NCI-H1436 (cell line): Measurements from ENCODE around the gene DAB2IP.

Experiments
- DNase-seq: peaks from one replicate; lab custom pipeline; 2025; lab: John Stamatoyannopoulos, UW

The DAB2IP gene

DNA sequence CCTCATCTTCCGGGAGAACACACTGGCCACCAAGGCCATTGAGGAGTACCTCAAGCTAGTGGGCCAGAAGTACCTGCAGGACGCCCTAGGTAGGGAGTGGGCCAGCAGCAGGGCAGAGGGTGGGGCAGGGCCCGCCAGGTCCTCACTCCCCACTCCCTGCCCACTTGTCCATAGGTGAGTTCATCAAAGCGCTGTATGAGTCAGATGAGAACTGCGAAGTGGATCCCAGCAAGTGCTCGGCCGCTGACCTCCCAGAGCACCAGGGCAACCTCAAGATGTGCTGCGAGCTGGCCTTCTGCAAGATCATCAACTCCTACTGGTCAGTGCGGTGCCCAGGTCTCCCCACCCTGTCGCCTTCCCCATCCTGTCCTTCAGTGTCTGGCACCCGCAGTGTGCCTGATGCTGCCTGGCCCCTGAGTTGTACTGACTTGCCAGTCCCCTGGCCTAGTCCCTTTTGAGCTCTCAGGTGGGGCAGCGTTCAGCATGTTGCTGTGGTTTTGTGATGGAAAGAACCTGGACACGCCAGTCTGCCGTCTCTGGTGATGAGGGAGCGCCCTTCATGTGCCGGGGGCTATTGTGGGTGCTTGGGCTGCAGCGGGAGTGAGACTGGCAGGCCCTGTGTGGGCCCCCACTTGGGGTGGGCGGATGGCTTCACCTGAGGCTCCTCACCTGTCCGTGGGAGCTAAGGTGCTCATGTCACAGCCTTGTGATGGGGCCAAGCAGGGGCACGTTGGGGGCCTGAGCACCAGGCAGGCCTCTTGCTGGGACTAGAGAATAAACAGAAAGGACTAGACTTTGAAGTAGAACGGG is 112.3 kb downstream of the DAB2IP start:
- no peak for DNase-seq

DNA sequence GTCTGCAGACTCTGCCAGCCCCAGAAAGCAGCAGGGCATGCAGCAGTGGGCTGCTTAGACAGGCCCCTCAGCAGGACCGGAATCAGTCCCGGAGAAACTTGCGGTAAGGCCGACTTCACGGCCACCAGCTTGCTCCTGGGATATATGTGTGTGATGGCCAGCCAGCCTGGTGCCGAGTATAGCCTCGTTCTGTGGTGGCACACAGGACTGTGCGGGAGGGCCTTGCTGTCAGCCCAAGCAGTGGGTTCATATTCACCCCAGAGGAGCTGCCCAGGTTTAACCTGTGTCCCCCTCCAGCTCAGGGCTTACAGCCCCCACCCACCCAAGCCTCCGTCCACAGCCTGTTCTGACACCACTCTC is 112.9 kb downstream of the DAB2IP start:
- no peak for DNase-seq

DNA sequence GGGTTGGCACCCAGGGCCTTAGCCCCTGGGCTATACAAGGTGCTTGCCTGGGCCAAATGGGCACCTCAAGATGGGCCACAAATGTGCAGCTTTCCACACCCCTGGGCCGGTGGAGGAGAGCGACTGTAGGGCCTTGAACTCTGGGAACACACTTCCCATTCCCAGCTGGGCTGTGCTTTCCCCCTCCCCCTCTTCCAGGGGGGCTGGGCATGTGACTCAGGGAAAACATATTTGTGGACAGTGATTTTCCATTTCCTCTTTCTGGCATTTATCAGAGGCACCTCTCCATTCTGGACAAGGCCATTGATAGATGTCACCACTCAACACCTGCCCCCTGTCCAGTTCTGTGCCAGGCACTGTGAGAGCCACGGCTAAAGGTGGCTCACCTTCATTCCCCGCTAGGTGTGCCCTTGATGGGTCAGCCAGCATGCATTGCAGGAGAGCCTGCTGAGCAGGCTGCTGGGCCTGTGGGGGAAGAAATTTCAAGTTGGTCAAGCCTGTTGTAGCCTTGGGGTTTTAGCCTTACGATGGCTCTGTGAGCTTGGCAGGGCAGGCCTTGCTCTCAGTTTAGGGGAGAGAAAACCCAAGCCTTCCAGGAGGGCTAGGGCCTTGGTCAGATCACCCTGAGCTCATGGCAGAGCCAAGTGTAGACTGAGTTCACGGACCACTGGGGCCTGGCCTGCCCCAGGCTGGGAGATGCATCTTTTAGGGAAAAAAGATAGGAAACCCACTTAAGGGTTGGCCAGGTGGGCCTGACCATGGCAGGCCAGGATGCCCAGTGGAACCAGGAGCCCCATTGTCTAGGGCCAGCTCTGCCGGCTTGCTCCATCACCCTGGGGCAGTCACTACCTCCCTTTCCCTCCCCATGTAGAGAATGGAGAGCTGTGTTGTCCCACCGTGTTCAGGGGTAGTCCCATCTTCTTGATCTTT is 113.9 kb downstream of the DAB2IP start:
- no peak for DNase-seq

DNA sequence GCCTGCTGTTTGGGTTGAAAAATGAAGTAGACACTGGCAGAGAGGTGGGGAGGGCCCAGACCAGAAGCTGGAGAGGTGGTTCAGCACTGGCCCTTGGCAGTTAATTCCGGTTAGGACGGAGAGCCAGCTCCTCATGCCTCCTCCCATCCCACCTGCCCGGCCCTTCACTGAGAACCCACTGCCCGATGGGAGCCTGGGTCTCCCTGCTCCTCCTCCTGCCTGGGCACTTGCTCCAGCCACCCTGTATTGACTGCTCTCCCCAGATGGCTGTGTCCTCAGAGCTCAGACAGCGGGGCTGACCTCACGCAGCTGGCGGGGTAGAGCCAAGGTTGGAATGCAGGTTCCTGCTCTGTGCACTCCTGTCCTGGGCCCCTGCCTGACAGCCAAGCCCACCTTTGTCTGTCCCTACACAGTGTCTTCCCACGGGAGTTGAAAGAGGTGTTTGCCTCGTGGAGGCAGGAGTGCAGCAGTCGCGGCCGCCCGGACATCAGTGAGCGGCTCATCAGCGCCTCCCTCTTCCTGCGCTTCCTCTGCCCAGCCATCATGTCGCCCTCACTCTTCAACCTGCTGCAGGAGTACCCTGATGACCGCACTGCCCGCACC is 114.7 kb downstream of the DAB2IP start:
- no peak for DNase-seq

DNA sequence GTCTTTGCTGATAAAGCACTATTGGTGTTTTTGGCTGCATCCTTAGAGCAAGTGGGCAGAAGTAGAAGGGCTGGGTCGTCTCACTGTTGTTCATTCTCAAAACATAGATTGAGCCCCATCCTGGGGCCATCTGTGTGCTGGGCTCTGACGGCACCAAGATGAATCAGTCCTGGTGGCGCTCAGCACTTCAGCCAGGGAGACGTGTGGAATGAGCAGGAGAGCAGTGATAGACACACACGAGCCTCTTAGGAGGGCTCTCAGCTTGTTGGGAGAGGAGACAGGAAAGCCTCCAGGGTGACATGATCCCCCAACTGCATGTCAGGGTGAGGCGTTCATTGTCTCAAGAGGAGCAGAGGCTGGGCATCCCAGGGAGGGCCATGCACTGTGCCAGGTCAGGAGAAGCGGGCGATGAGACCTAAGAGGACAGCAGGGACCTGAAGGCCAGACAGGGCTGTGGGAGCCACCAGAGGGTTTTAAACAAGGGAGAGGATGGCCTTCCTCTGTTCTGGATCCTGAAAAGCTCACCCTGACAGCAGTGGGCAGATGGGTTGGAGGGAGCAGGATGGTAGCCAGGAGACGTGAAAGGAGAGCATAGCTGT is 115.8 kb downstream of the DAB2IP start:
- no peak for DNase-seq

DNA sequence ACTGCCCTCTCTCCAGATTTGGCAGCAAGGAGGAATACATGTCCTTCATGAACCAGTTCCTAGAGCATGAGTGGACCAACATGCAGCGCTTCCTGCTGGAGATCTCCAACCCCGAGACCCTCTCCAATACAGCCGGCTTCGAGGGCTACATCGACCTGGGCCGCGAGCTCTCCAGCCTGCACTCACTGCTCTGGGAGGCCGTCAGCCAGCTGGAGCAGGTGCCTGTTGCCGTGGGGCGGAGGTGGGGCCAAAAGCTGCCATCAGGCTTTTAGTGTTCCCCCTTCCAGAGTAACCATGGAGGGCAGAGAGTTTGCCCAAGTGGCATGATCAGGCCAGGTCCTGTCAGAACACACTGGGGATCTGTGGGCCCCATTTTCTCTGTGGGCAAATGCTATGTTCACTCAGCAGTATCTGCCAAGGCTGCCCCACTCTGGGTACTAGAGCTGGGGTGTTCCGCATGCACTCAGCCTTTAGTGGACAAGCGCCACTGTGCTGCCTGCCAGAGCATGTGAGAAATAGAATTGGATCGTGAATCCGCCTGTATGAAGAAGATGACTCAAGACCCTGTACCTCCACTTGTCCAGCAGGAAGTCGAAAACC is 117.1 kb downstream of the DAB2IP start:
- no peak for DNase-seq

DNA sequence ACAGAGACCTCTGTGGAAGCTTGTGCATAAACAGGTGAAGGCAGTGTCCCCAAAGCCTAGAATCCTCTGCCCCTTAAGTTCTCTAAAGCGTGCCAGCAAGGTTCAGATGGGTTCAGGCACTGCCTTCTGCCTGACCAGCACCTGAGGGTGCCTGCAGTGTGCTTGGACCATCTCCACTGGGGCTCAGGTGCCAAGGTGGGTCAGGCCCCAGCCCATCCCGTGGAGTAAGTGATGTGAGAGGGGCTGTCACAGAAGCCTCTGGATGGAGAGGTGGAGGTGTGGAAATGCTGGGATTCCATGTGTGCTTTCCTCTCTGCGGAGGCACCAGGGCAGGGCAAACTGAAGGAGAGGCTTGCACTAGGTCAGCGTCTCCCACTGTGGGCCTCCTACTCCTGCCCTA is 118.5 kb downstream of the DAB2IP start:
- no peak for DNase-seq

DNA sequence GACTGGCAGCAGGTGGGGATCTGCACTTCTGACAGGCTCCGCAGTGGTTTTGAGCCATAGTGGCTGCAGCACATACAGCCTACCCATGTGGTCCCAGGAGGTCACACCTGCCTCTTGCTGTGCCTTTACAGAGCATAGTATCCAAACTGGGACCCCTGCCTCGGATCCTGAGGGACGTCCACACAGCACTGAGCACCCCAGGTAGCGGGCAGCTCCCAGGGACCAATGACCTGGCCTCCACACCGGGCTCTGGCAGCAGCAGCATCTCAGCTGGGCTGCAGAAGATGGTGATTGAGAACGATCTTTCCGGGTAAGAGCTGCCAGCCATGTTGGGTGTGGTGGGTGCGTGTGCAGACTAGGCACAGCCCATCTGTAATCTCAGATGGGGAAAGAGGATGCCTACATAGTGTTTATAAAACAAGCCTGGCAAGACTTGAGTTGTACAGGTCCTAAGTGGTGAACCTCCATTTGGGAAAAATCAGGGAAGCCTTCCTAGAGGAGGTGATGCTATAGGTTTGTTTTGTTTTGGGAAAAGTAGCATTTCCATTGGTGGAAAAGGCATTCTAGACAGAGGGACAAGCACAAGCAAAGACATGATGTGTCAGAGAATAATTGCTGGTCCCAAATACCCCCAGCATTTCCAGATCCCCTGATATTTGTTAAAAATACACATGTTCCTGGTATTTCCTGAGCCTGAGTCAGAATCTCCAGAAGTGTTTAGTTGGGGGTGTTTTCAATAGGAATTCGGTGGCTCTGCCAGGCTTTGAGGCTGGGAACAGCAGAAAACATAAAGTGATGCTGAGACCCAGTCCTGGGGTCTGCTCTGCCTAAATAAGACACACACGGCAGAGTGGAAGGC is 119.2 kb downstream of the DAB2IP start:
- no peak for DNase-seq

DNA sequence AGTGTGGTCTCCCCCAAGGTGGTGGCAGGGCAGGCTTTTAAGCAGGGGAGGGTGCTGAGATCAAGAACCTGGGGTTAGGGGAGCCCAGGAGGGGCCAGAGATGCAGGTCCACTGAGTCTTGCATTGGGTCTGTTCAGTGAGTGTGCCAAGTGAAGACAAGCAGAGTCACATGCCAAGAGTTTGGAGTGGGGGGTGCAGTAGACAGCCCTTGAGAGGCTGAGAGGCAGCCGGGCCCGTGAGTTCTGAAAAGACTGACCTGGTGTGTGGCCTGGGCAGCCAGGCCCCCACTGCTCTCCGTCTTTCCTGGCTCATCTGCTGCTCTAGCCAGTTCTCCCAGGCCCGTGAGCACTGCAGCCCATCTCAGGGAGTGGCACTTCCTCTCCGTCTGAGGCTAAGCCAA is 120.0 kb downstream of the DAB2IP start:
- no peak for DNase-seq

DNA sequence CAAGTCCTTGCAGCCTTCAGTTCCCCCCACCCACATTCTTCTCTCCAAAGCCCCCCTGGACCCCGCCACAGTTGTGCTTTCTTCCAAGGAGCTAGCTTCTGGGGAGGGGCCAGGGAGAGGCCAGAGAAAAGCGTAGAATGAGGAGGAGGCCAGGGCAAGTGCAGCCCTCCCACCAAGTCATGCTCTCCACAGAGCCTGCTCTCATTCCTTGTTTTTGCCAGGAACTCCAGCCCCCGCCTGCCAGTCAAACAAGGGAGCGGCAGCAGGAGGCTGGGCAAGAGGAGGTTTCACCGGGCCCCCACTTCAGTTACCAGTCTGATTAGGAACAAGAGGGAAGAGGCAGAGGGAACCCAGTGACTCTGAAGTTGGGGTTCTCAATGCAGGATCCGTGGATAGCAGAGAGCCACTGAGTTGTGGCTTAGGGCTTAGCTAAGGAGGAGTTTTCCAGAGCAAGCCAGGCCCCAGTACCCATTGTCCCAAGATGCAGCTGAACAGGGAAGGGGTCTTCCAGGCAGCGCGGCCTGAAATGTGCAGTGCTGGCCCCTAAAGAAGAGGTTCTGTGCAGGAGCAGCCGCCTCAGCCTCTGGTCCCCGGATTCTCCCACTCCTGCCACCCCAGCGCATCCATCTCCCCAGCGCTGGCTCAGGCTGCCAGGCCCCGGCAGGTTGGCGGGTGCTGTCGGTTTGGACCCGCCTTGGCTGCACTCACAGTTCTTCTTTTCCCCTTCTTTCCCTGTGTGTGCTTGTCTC is 120.6 kb downstream of the DAB2IP start:
- DNase-seq = no peak

DNA sequence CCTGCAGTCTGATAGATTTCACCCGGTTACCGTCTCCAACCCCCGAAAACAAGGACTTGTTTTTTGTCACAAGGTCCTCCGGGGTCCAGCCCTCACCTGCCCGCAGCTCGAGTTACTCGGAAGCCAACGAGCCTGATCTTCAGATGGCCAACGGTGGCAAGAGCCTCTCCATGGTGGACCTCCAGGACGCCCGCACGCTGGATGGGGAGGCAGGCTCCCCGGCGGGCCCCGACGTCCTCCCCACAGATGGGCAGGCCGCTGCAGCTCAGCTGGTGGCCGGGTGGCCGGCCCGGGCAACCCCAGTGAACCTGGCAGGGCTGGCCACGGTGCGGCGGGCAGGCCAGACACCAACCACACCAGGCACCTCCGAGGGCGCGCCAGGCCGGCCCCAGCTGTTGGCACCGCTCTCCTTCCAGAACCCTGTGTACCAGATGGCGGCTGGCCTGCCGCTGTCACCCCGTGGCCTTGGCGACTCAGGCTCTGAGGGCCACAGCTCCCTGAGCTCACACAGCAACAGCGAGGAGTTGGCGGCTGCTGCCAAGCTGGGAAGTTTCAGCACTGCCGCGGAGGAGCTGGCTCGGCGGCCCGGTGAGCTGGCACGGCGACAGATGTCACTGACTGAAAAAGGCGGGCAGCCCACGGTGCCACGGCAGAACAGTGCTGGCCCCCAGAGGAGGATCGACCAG is 121.3 kb downstream of the DAB2IP start:
- no peak for DNase-seq

DNA sequence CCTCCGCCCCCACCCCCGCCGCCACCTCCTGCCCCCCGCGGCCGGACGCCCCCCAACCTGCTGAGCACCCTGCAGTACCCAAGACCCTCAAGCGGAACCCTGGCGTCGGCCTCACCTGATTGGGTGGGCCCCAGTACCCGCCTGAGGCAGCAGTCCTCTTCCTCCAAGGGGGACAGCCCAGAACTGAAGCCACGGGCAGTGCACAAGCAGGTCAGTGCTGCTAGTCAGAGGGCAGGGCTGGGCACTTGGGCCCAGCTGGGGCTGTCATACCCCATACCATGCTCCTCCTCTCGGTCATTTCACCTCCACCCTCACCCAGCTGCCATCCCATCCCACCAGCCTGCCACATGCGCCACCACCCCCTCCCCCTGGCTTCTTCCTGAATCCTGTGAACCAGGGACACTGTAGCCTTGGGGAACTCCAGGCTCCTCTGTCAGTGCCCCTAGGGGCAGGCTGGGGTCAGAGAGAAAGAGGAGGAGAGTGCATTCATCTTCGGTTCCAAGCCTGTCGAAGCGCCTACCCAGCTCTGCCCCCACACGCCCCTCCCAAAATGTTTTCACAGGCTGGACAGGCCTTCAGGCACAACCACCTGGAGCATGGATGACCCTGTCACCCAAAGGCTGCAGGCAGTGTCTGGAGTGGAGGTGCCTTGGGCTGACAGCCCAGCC is 122.0 kb downstream of the DAB2IP start:
- no peak for DNase-seq

DNA sequence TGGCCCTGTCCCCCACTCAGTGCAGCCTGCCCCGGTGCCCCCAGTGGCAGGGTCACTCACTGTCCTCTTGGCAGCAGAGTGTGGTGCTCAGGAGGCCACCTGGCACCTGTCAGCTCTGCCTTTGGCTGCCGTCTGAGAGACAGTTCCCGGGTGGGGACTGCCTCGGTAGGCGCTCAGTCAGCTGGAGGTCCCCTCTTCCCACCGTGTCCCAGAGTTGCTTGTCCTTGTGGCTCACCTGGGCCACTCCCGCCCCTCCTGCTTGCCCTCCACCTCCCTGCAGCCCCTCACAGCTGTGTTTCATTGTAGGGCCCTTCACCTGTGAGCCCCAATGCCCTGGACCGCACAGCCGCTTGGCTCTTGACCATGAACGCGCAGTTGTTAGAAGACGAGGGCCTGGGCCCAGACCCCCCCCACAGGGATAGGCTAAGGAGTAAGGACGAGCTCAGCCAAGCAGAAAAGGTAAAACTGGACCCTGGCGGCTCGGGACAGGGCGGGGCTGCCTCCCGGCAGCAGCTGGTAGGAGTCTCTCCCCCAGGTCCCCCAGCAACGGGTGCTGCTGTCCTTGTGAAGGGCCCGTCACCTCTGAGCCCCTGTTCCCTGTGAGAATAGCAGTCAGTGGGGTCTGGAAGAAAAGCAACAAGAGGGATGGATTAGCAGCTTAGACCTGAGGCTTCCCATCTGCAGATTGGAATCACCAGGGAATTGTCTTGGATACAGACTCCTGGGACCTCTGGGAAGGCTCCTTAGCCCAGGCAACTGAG is 122.7 kb downstream of the DAB2IP start:
- no peak for DNase-seq

DNA sequence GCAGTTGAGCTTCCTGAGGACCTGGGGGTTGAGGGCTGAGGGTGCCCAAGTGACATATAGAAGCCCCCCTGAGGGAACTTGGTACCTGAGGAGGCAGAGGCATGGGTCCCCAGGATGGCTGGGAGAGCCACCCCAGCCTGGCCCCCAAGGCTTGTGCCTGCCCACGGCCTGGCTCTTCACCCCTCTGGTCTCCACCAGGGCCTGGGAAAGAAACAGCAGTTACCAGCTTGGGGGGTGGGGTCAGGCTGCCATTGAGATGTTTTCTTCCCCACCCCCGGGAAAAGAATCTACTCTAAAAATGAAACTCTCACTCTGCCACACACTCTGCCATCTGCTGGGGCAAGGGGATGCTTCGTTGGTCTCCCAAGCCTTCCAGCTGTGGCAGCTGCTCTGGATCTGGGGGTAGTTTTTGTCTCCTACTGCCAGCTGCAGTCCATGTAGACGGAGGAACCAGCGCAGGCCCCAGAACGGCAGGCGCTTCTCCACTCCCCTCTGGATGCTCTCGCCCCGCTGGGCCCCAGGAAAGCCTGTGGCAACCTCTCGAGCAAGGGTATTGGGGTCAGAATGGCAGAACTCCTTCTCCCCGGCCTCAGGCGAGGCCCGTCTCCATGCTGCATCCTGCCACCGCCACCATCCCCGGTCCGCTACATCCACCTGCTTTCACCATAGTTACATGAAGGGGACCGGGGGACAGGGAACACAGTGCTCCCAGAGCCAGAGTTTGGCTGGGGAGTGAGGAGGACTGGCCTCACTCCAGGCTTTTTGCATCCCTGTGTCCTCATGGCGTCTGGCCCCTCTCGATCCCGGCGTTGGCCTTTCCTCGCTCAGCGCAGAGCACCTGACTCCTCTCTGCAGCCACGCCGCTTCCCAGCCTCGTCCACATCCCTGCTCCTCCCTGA is 123.5 kb downstream of the DAB2IP start:
- no peak for DNase-seq

DNA sequence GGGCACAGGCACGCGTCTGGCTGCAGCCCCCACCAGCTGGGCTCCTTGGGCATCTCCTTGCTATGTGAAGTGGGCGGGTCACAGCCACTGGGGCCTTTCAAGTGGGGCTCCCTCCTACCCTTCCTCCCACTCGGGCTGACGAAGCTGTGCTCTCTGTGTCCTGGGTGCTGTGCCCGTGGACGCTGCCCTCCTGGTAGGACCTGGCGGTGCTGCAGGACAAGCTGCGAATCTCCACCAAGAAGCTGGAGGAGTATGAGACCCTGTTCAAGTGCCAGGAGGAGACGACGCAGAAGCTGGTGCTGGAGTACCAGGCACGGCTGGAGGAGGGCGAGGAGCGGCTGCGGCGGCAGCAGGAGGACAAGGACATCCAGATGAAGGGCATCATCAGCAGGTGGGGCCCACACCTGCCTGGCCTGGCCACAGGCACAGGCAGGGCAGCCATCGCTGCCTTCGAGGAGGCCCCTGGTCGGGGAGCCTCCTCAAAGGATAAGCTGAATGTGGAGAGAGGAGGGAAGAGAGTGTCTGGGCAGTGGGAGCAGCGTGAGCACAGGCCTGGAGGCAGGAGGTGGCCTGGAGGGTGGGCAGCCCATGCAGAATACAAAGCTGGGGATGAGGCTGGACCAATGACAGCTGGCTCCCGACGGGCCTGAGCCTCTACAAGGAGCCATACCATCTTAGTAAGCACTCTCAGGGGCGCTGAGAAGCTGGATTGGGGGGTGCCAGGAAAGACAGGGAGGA is 124.7 kb downstream of the DAB2IP start:
- DNase-seq = no peak
